ENCODE data around the gene SLC7A14.

Gene SLC7A14

GRCh38 chr3:170531657-170532335 is 54.1 kb downstream of the SLC7A14 start (continued):
- TF ChIP-seq ZC3H10 (CRISPR knock-in tag; IDR thresholded peaks at IDR 0.05) (no peak), ZFP3 (CRISPR knock-in tag; IDR thresholded peaks at IDR 0.05) (no peak), ISL1 (CRISPR knock-in tag; IDR thresholded peaks at IDR 0.05) (no peak), BACH2 (CRISPR knock-in tag; IDR thresholded peaks at IDR 0.05; ENCODE audit: borderline replicate concordance) (no peak), CSRNP3 (CRISPR knock-in tag; IDR thresholded peaks at IDR 0.05) (no peak), CSDC2 (CRISPR knock-in tag; IDR thresholded peaks at IDR 0.05) (no peak), ARNTL (CRISPR knock-in tag; IDR thresholded peaks at IDR 0.05; ENCODE audit: borderline replicate concordance, low read depth) (no peak), CREB5 (CRISPR knock-in tag; IDR thresholded peaks at IDR 0.05; ENCODE audit: low read depth) (no peak), RARB (CRISPR knock-in tag; IDR thresholded peaks at IDR 0.05) (no peak)

DNA sequence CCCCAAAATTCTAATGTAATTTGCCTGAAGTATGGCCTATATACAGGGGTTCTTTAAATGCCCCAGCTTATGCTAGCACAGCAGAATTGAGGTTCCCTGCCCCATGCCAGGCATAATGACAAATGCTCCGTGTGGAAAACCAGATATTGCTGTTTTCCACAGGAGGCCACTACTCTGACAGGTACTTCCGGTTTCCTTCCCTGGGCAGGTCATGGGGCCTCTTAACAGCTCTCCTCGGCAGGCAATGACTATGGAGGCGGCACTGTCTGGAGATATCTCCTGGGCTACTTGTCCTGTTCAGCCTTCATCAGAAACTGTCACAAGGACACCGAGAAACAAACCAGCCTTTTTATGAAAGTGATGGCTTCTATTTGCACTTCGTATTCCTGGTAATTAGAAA is 54.8 kb downstream of the SLC7A14 start:
- no peak for TF ChIP-seq CSDC2 (CRISPR knock-in tag; IDR thresholded peaks at IDR 0.05)
- TF ChIP-seq SNAI2 (CRISPR knock-in tag; IDR thresholded peaks at IDR 0.05), result no peak
- TF ChIP-seq TCF4 (CRISPR knock-in tag; IDR thresholded peaks at IDR 0.05; ENCODE audit: borderline replicate concordance), result no peak
- TF ChIP-seq ZNF8 (CRISPR knock-in tag; IDR thresholded peaks at IDR 0.05), result no peak
- no peak for ATAC-seq

DNA sequence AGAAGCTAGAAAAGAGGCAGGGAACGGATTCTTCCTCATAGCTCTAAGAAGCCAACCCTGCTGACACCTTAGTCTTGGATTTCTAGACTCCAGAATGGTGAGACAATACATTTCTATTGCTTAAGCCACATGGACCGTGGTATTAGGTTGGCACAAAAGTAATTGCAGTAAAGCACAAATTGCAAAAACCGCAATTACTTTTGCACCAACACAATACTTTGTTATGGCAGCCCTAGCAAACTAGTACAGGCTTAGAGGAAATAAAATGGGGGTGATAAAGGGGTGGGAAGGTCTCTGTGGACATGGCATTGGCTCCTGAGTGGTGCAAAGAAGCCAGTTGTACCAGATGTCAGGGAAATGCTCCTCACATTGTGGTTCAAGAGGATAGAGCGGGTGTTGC is 56.0 kb downstream of the SLC7A14 start:
- ATAC-seq, result no peak
- TF ChIP-seq PPARA (CRISPR knock-in tag; IDR thresholded peaks at IDR 0.05; ENCODE audit: borderline replicate concordance), result no peak
- TF ChIP-seq ZNF8 (CRISPR knock-in tag; IDR thresholded peaks at IDR 0.05), result no peak
- no peak for TF ChIP-seq ZNF70 (CRISPR knock-in tag; IDR thresholded peaks at IDR 0.05)
- no peak for TF ChIP-seq ISL1 (CRISPR knock-in tag; IDR thresholded peaks at IDR 0.05)
- TF ChIP-seq TOX (CRISPR knock-in tag; IDR thresholded peaks at IDR 0.05; ENCODE audit: borderline replicate concordance), result no peak
- no peak for TF ChIP-seq GLIS3 (CRISPR knock-in tag; IDR thresholded peaks at IDR 0.05)
- no peak for TF ChIP-seq ESRRG (CRISPR knock-in tag; IDR thresholded peaks at IDR 0.05)
- no peak for TF ChIP-seq BACH2 (CRISPR knock-in tag; IDR thresholded peaks at IDR 0.05; ENCODE audit: borderline replicate concordance)
- no peak for TF ChIP-seq RARB (CRISPR knock-in tag; IDR thresholded peaks at IDR 0.05)
- TF ChIP-seq TCF4 (CRISPR knock-in tag; IDR thresholded peaks at IDR 0.05; ENCODE audit: borderline replicate concordance), result no peak
- no peak for TF ChIP-seq TSHZ2 (CRISPR knock-in tag; IDR thresholded peaks at IDR 0.05)
- no peak for TF ChIP-seq OSR1 (CRISPR knock-in tag; IDR thresholded peaks at IDR 0.05)
- no peak for TF ChIP-seq ZFP3 (CRISPR knock-in tag; IDR thresholded peaks at IDR 0.05)
- no peak for TF ChIP-seq POU6F1 (CRISPR knock-in tag; IDR thresholded peaks at IDR 0.05; ENCODE audit: borderline replicate concordance, low read depth)
- no peak for TF ChIP-seq ARNTL (CRISPR knock-in tag; IDR thresholded peaks at IDR 0.05; ENCODE audit: borderline replicate concordance, low read depth)
- TF ChIP-seq ZFP30 (CRISPR knock-in tag; IDR thresholded peaks at IDR 0.05), result no peak
- no peak for TF ChIP-seq CSRNP3 (CRISPR knock-in tag; IDR thresholded peaks at IDR 0.05)
- no peak for TF ChIP-seq ZC3H10 (CRISPR knock-in tag; IDR thresholded peaks at IDR 0.05)

Data from SK-N-SH treated with all-trans-retinoic acid at 6 μM for 48 hours (cell line).